Stimulated activated CD4-positive, alpha-beta T cell treated with anti-CD3 and anti-CD28 coated beads, TNF-alpha, amount 100 ng/mL, for 48 hours (primary cell): ENCODE measurements around the gene SCT.
"Not testable (repeated sequence)": the region's sequence is repeated elsewhere in the genome, so short reads cannot be mapped to it uniquely, and the experiment has no call there.

Experiments used
- DNase-seq, 3 donors: peaks; one replicate each; pipeline ENCODE4 v3.0.0-alpha.2; 2020; ENCODE audit warnings: low read depth in 3 of 3

Gene SCT, protein sequence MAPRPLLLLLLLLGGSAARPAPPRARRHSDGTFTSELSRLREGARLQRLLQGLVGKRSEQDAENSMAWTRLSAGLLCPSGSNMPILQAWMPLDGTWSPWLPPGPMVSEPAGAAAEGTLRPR

DNA sequence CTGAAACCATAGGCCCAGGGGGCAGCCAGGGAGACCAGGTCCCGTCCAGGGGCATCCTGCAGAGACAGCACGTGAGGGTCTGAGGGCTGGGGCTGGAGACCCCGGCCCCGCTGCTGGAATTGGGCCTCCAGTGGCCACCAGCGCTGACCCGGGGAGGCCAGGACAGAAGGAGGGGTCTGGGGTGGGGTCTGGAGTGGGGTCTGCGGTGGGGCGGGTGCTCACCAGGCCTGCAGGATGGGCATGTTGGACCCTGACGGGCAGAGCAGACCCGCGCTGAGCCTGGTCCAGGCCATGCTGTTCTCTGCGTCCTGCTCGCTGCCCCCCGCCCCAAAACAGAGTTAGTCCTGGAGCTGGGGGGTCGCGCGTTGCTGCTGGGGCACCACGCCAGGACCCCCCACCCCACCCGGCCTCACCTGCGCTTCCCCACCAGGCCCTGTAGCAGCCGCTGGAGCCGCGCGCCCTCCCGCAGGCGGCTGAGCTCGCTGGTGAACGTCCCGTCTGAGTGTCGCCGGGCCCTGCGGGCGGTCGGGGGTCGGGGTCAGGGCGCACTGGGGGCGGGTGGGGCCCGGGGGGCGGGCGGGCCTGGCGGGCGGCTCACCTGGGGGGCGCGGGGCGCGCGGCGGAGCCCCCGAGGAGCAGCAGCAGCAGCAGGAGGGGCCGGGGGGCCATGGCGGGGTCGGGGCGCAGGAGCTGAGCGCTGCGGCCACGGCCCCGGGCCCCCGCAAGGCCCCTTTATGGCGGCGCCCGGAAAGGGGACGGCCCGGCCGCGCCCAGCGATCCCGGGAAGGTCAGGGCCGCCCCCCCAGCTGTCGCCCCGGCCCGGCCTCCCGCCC, at the start of gene SCT:
TSS of gene SCT (minus strand) at position 707 of the 833 bp plus-strand sequence. CDS start at position 669, 38 bp downstream.
- no peak for DNase-seq

DNA sequence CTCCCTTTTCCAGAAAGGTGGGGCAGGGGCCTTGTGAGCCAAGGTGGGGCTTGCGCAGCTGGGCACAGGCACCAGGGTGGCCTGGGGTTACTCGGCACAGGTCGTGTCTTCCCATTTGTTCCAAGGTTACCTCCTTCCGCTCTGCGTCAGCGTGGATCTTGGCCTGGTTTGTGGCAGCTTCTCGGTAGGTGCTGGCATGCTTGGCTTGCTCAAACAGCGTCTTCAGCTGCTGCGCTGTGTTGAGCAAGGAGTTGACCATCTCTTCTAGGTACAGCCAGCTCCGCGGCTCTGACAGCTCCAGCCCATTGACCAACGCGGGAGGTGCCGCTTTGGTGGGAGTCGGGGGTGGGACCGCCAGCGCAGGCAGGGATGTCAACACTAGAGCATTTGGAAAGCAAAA, 47.4 kb upstream of the SCT start:
- DNase-seq, result no peak

DNA sequence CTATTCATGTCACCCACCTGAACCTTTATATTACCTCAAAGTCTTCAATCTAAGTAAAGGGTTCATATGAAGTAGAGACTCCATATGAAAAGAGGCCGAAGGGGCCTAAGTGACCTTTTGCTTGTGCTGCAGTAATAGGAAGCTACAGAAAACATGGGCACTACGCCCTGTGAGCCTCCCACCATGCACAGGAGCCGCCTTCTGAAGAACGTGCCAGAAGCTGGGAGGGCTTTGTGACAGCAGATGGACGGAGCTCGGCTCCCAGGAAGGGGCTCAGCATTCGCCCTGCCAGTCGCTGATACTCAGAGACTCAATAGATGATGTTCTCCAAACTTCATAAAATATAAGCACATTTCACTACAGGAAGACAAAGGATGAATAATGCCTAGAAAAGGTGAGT, 46.9 kb upstream of the SCT start:
- no peak for DNase-seq

- no peak for DNase-seq
Measured at GRCh38 chr11:665704-666281, 38.8 kb upstream of the SCT start.

- no peak for DNase-seq
Measured at GRCh38 chr11:665062-665703, 38.2 kb upstream of the SCT start.

- DNase-seq, result no peak
Measured at GRCh38 chr11:662689-663274, 35.8 kb upstream of the SCT start.

GRCh38 chr11:660681-661444, 33.9 kb upstream of the SCT start:
- DNase-seq, result no peak

GRCh38 chr11:660281-660680, 33.3 kb upstream of the SCT start:
- DNase-seq, result no peak

- no peak for DNase-seq
Measured at GRCh38 chr11:659532-660085, 32.6 kb upstream of the SCT start.

GRCh38 chr11:657691-658126, 30.7 kb upstream of the SCT start:
- no peak for DNase-seq

DNA sequence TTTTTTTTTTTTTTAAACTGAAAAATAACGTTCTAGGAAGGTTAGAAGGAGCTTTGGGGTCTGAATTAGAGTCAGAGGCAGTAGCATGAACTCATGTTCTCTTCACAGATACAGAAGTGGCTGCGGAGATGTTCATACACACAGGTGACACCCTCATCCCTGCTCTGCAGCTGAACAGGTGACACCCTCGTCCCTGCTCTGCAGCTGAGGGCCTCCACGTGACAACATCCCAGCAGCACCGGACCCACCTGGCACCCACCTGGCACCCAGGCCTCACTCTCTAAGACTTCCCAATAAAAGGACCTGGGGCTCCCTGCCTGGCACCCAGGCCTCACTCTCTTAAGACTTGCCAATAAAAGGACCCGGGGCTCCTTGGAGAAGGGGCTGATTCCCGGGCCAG, 29.9 kb upstream of the SCT start:
- no peak for DNase-seq

GRCh38 chr11:656426-656825, 29.4 kb upstream of the SCT start:
- no peak for DNase-seq

DNA sequence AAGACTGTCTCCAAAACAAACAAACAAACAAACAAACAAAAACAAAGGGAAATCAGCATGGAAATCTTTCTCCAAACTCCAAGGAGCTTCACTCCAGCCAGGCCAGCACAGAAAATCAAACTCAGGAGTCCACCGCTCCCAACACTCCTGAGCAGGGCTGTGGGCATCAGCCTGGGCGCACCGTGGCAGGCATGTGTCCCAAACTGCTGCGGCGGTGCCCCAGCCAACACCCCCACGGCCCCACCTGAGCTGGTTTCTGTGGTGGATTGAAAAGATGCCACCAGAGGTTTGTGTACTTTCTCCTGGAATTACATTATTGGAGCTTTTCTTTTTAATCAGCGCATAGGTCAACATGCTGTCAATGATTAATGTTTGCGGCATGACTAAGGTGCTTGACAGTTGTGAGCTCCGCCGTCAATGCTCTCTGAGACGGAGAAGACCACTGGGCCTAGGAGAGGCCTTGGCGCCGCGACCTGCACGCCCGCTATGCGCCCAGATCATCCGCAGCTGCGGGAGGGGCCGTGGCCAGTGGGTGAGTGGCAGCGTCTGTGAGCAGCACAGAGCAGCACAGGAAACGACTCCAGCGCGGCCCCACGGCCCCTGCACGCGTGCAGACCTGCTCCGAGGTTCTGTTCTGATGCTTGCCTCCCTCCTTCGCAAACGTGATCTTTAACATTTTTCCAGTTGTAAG, 28.2 kb upstream of the SCT start:
- DNase-seq, result no peak

DNA sequence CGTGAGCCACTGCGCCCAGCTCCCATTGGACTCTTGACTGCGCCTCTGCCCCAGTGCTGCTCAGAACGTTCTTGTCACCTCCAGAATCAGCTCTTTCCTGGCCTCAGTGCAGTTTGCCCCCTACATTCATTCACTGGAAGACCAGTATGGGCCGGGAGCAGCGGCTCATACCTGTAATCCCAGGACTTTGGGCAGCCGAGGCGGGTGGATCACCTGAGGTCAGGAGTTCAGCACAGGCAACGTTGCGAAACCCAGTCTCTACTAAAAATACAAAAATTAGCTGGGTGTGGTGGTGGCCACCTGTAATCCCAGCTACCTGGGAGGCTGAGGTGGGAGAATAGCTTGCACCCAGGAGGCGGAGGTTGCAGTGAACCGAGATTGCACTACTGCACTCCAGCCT, 27.5 kb upstream of the SCT start:
- DNase-seq, result not testable (repeated sequence)

DNA sequence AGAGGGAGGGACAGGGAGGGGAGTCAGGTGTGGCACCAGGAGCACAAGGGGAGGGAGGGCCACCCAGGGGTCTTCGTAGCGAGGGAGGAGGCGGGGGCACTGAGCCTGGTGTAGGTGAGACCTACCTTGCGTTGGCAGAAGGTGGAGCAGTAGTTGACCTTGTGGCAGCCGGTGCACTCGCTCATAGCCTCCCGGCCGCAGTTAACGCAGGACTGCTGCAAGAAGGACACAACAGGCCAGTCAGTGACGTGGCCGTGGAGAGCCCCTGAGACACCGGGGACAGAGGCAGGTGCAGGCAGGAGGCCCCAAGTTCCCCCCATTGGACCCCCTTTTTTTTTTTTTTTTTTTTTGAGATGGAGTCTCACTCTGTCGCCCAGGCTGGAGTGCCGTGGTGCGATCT, 26.9 kb upstream of the SCT start:
- DNase-seq, result no peak

DNA sequence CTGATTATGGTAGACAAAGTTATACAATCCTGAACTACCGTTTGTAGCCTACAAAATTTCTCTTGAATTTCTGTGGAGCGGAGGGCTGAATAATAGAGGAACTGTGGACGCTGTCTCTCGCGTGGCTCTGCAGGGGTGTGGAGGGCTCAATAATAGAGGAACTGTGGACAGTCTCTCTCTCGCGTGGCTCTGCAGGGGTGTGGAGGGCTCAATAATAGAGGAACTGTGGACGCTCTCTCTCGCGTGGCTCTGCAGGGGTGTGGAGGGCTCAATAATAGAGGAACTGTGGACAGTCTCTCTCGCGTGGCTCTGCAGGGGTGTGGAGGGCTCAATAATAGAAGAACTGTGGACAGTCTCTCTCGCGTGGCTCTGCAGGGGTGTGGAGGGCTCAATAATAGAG, 26.2 kb upstream of the SCT start:
- DNase-seq, result not testable (repeated sequence)

GRCh38 chr11:650482-650881, 23.5 kb upstream of the SCT start:
- no peak for DNase-seq

GRCh38 chr11:647672-648158, 20.7 kb upstream of the SCT start:
- DNase-seq, result not testable (repeated sequence)

GRCh38 chr11:646214-646613, 19.2 kb upstream of the SCT start:
- DNase-seq, result no peak

DNA sequence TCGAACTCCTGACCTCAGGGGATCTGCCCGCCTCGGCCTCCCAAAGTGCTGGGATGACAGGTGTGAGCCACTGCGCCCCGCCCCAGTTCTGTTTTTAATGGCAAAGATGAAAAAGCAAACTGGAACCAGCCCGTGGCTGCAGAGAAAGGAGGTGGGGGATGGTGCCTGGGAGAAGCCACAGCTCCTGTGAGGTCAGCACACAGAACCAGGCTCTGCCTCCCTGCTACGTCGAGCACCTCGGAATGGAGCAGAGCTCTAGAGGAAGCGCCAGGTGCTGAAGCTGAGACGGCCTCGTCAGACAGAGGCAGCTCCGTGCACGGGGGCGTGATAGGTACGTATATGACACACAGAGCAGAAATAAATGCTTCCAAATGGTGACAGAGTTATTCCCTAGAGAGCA, 18.6 kb upstream of the SCT start:
- DNase-seq, result no peak
